SK-N-SH (cell line): ENCODE results near the gene COCH. TPM values are rescaled to one million over a fixed set of nuclear protein-coding genes. Genes with fewer than 3 reads are reported as not detected.
"Not testable (repeated sequence)": the region's sequence is repeated elsewhere in the genome, so short reads cannot be mapped to it uniquely, and the experiment has no call there.

Experiments used
- CTCF ChIA-PET: fragments of 300-600, 350-600 bp; formaldehyde crosslinking; extraction: SDS; loops from one replicate; lab custom pipeline; 2021; lab: Yijun Ruan, JAX
- POLR2A ChIA-PET: fragments of 350-600 bp; sonication (Branson Sonifier 250); formaldehyde crosslinking; extraction: SDS; loops from one replicate; lab custom pipeline; 2020; ENCODE audit warnings: antibody characterized with exemption, inconsistent platforms; lab: Yijun Ruan, JAX
- DNase-seq: peaks from one replicate; pipeline ENCODE4 v3.0.0; 2012
- H2AFZ ChIP-seq: fragments of 200-600 bp; sonication (generic); 2 replicates; pipeline ENCODE4 v1.8.1; 2016; ENCODE audit warnings: antibody characterized with exemption, mild to moderate bottlenecking, low read depth
- H3F3A ChIP-seq: fragments of 200-600 bp; sonication (generic); replicated peaks from 2 replicates; pipeline ENCODE3; 2016; ENCODE audit warnings: antibody characterized with exemption, mild to moderate bottlenecking; ENCODE audit not compliant: insufficient read depth
- H3K27ac ChIP-seq, 2 experiments: fragments of 200-500 bp in 1 of 2; fragments of 200-600 bp in 1 of 2; sonication (Bioruptor generic) in 1 of 2; sonication (generic), shearing (Covaris generic) in 1 of 2; 2 replicates each; pipeline versions ENCODE4 v1.5.1 to v1.6.1; 2014 to 2016; ENCODE audit warnings: low read depth in 2 of 2, inconsistent platforms in 1 of 2, low read length in 1 of 2, mild to moderate bottlenecking in 1 of 2, mixed read lengths in 1 of 2
- H3K27me3 ChIP-seq: fragments of 200-600 bp; sonication (generic), shearing (Covaris generic); 2 replicates; pipeline ENCODE4 v1.6.1; 2016; ENCODE audit warnings: mixed run types; ENCODE audit not compliant: insufficient read depth
- H3K36me3 ChIP-seq, 2 experiments: fragments of 200-500 bp in 1 of 2; fragments of 200-600 bp in 1 of 2; sonication (Bioruptor generic) in 1 of 2; sonication (generic) in 1 of 2; replicated peaks in 1 of 2; 2 replicates each; pipeline versions ENCODE3 to v1.5.1; 2014 to 2016; ENCODE audit warnings: low read length in 1 of 2, mild to moderate bottlenecking in 1 of 2; ENCODE audit not compliant: insufficient read depth in 2 of 2, control insufficient read depth in 1 of 2
- H3K4me1 ChIP-seq, 2 experiments: fragments of 200-500 bp in 1 of 2; fragments of 200-600 bp in 1 of 2; sonication (Bioruptor generic) in 1 of 2; sonication (generic), shearing (Covaris generic) in 1 of 2; 2 replicates each; pipeline versions ENCODE4 v1.5.1 to v1.6.1; 2014 to 2016; ENCODE audit warnings: low read depth in 1 of 2, low read length in 1 of 2, mixed run types in 1 of 2; ENCODE audit not compliant: insufficient read depth in 2 of 2, control insufficient read depth in 1 of 2
- H3K4me2 ChIP-seq: fragments of 200-600 bp; sonication (generic), shearing (Covaris generic); 2 replicates; pipeline ENCODE4 v1.6.1; 2017; ENCODE audit warnings: mixed run types
- H3K4me3 ChIP-seq, 2 experiments: fragments of 200-500 bp in 1 of 2; fragments of 200-600 bp in 1 of 2; sonication (Bioruptor generic) in 1 of 2; sonication (generic), shearing (Covaris generic) in 1 of 2; 2 replicates each; pipeline versions ENCODE4 v1.5.1 to v1.8.1; 2014 to 2016; ENCODE audit warnings: low read depth in 2 of 2, inconsistent platforms in 1 of 2, low read length in 1 of 2, mild to moderate bottlenecking in 1 of 2, mixed read lengths in 1 of 2, moderate library complexity in 1 of 2
- H3K79me2 ChIP-seq: fragments of 200-600 bp; sonication (generic); 2 replicates; pipeline ENCODE4 v1.8.1; 2017; ENCODE audit warnings: mild to moderate bottlenecking; ENCODE audit not compliant: insufficient read depth
- H3K9ac ChIP-seq: fragments of 200-600 bp; sonication (generic); 2 replicates; pipeline ENCODE4 v1.6.1; 2017; ENCODE audit warnings: mixed run types
- H3K9me2 ChIP-seq: fragments of 200-600 bp; sonication (generic); 2 replicates; pipeline ENCODE4 v1.6.1; 2017; ENCODE audit warnings: mixed run types
- H3K9me3 ChIP-seq: fragments of 200-600 bp; sonication (generic); 2 replicates; pipeline ENCODE4 v1.6.1; 2017; ENCODE audit warnings: mixed run types, mild to moderate bottlenecking, moderate library complexity
- H4K20me1 ChIP-seq: fragments of 200-600 bp; sonication (generic); 2 replicates; pipeline ENCODE4 v1.6.1; 2017; ENCODE audit warnings: mild to moderate bottlenecking, mixed run types; ENCODE audit not compliant: insufficient read depth
- ELF1 ChIP-seq: IDR thresholded peaks from 2 replicates; pipeline ENCODE4 v1.4.0; 2012
- FOXJ3 ChIP-seq: sonication (generic); formaldehyde crosslinking; IDR thresholded peaks from 2 replicates; pipeline ENCODE4 v1.5.1; 2020; ENCODE audit warnings: mild to moderate bottlenecking, missing genetic modification reagents
- FOXM1 ChIP-seq: IDR thresholded peaks from 2 replicates; pipeline ENCODE4 v1.4.0; 2012; ENCODE audit warnings: low read depth, mild to moderate bottlenecking
- GABPA ChIP-seq: IDR thresholded peaks from 2 replicates; pipeline ENCODE4 v1.4.0; 2012; ENCODE audit warnings: low read depth, mild to moderate bottlenecking
- GATA2 ChIP-seq: sonication (generic); formaldehyde crosslinking; IDR thresholded peaks from 2 replicates; pipeline ENCODE4 v1.5.0; 2020; ENCODE audit warnings: mild to moderate bottlenecking, missing genetic modification reagents
- JUND ChIP-seq: IDR thresholded peaks from 2 replicates; pipeline ENCODE4 v1.4.0; 2012
- MEF2A ChIP-seq: IDR thresholded peaks from 2 replicates; pipeline ENCODE4 v1.4.0; 2012; ENCODE audit warnings: low read depth, borderline replicate concordance
- MXI1 ChIP-seq: IDR thresholded peaks from 2 replicates; pipeline ENCODE4 v1.6.1; 2012; ENCODE audit warnings: mild to moderate bottlenecking, low read depth, low read length, improper control_type of control experiment
- NFIC ChIP-seq: IDR thresholded peaks from 2 replicates; pipeline ENCODE4 v1.4.0; 2012; ENCODE audit warnings: borderline replicate concordance
- RAD21 ChIP-seq: IDR thresholded peaks from 2 replicates; pipeline ENCODE4 v1.6.1; 2012; ENCODE audit warnings: mild to moderate bottlenecking, low read length
- RCOR1 ChIP-seq: fragments of 150-350 bp; IDR thresholded peaks from 2 replicates; pipeline ENCODE4 v1.6.1; 2017; ENCODE audit warnings: antibody characterized with exemption, low read length
- RXRA ChIP-seq: IDR thresholded peaks from 2 replicates; pipeline ENCODE4 v1.4.0; 2012; ENCODE audit warnings: low read depth, mild to moderate bottlenecking, borderline replicate concordance
- SMC3 ChIP-seq: IDR thresholded peaks from 2 replicates; pipeline ENCODE4 v1.6.1; 2012; ENCODE audit warnings: low read depth, low read length, improper control_type of control experiment
- TAF1 ChIP-seq: IDR thresholded peaks from 2 replicates; pipeline ENCODE4 v1.6.1; 2012; ENCODE audit warnings: low read depth, mild to moderate bottlenecking, low read length, moderate library complexity, borderline replicate concordance
- TCF12 ChIP-seq: IDR thresholded peaks from 2 replicates; pipeline ENCODE4 v1.4.0; 2012
- TEAD4 ChIP-seq: IDR thresholded peaks from 2 replicates; pipeline ENCODE4 v1.4.0; 2012; ENCODE audit warnings: mild to moderate bottlenecking, borderline replicate concordance; ENCODE audit not compliant: insufficient read depth
- WGBS: methylation state at CpG from one replicate; pipeline ENCODE4 v1.1.6; 2017; ENCODE audit warnings: low lambda C conversion rate; 5-methylcytosine and 5-hydroxymethylcytosine counted together
- polyA plus RNA-seq, 3 experiments: library from polyadenylated mRNA; depleted of rRNA; stranded (reverse); fragments of >200 nt; gene quantifications; 2 replicates each; pipeline ENCODE4 v1.2.3, GENCODE V29; 2012
- TF ChIP-seq, protein P1 (sequence below): fragments of 150-350 bp; IDR thresholded peaks from 2 replicates; pipeline ENCODE4 v1.6.1; 2017; ENCODE audit warnings: antibody characterized with exemption, low read length, low read depth, borderline replicate concordance
- TF ChIP-seq, protein P2 (sequence below): fragments of 150-350 bp; IDR thresholded peaks from 2 replicates; pipeline ENCODE4 v1.6.1; 2016; ENCODE audit warnings: mild to moderate bottlenecking, low read depth, low read length
- TF ChIP-seq, protein P3 (sequence below): IDR thresholded peaks from 2 replicates; pipeline ENCODE4 v1.4.0; 2012; ENCODE audit warnings: low read depth, borderline replicate concordance

Gene COCH
- polyA plus RNA-seq, 1 of the 3 experiments (the other 2 are of a cell fraction), result 9.3 TPM

DNA sequence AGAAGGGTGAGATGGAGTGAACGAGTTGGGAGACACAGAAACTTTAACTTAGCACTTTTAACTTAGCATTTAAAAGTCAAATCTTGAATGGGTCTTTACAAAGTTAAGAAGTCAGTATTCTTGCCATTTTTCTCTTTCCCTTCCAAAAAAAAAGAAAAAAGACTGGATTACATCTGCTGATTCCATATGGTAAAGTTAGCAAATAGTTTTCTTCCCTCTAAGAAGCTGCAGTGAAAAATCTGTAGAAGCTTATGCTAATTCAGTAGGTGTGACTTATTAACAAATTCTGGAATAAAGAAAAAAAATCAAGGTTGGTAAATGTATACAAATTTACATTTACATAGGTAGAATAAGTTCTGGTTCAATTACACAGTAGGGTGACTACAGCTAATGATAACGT lies 50.9 kb downstream of the COCH start:
- ChIA-PET POLR2A (no interaction called here), CTCF (interaction anchor here (0.7 to 2.0 kb wide), 3 partner anchors 18 to 248 kb away, joined by 3 to 5 read pairs (median 4); no protein-coding TSS in a partner anchor)
- 95% methylated on average over 2 of the region's 2 CpGs for WGBS
- no peaks in the 10 kb centered on the region for H3K9me3 ChIP-seq
- no peak overlapping the region for H3K9ac ChIP-seq
- H3K27me3 ChIP-seq, result no peaks in the 10 kb centered on the region
- H2AFZ ChIP-seq, result no peak overlapping the region
- H3K4me3 ChIP-seq, result no peak overlapping the region
- no peak overlapping the region for H3K27ac ChIP-seq
- H3K4me2 ChIP-seq, result no peak overlapping the region
- H3K9me2 ChIP-seq, result peaks cover under 1% of the 10 kb centered on the region; the same call in 1 of the 2 replicates
- no peak for DNase-seq
- TF ChIP-seq, protein P1, sequence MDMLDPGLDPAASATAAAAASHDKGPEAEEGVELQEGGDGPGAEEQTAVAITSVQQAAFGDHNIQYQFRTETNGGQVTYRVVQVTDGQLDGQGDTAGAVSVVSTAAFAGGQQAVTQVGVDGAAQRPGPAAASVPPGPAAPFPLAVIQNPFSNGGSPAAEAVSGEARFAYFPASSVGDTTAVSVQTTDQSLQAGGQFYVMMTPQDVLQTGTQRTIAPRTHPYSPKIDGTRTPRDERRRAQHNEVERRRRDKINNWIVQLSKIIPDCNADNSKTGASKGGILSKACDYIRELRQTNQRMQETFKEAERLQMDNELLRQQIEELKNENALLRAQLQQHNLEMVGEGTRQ, result no peak
- TF ChIP-seq FOXM1, result no peak
- TF ChIP-seq TEAD4, result no peak
- no peak for TF ChIP-seq FOXJ3 (CRISPR knock-in tag)
- no peak for TF ChIP-seq RXRA
- no peak for TF ChIP-seq NFIC
- TF ChIP-seq MXI1, result no peak
- no peak for TF ChIP-seq TCF12
- no peak for TF ChIP-seq GABPA
- no peak for TF ChIP-seq RAD21
- TF ChIP-seq GATA2 (CRISPR knock-in tag), result no peak
- TF ChIP-seq, protein P2, sequence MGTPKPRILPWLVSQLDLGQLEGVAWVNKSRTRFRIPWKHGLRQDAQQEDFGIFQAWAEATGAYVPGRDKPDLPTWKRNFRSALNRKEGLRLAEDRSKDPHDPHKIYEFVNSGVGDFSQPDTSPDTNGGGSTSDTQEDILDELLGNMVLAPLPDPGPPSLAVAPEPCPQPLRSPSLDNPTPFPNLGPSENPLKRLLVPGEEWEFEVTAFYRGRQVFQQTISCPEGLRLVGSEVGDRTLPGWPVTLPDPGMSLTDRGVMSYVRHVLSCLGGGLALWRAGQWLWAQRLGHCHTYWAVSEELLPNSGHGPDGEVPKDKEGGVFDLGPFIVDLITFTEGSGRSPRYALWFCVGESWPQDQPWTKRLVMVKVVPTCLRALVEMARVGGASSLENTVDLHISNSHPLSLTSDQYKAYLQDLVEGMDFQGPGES, result no peak
- TF ChIP-seq RCOR1, result no peak
- TF ChIP-seq, all 33 proteins: peak for 0
- Histone ChIP-seq H4K20me1 (peaks cover 2% of the 10 kb centered on the region; the same call in 1 of the 2 replicates), H3K36me3 (peaks cover 12 to 29% of the 10 kb centered on the region in 2 experiments), H3K79me2 (peaks cover 14% of the 10 kb centered on the region; the same call in 1 of the 2 replicates), H3F3A (peaks cover 6% of the 10 kb centered on the region), H3K4me1 (peaks cover 4 to 19% of the 10 kb centered on the region in 2 experiments; a peak in 2 of 4 replicates)

DNA sequence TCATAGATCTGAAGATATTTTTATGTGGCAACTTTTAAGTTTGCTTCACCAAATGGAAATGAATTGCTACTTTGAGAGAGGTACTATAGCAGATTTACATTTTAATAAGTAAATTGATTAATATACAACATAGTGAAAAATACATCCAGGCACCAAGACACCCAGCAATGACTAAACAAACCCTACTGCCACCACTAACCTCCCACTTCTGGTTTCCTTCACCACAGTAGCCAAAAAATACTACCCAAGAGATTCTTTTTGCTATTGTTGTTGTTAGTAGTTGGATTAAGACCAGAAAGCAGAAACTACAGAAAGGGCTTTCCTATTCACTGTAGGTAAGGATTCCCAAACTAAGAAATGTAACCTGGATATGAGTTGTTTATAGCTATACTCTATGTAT lies 54.1 kb downstream of the COCH start:
- CTCF ChIA-PET, result no interaction called here
- Histone ChIP-seq H4K20me1 (peaks cover 7% of the 10 kb centered on the region; the same call in 1 of the 2 replicates), H3K4me3 (no peak overlapping the region), H3K4me1 (peaks cover 2 to 13% of the 10 kb centered on the region in 2 experiments; a peak in 3 of 4 replicates), H3K9me2 (peaks cover 5% of the 10 kb centered on the region; the same call in 1 of the 2 replicates), H3F3A (peaks cover 19% of the 10 kb centered on the region), H3K27me3 (no peaks in the 10 kb centered on the region), H2AFZ (no peak overlapping the region), H3K27ac (no peak overlapping the region), H3K4me2 (no peak overlapping the region), H3K9me3 (no peaks in the 10 kb centered on the region), H3K9ac (no peak overlapping the region), H3K36me3 (peaks cover 5 to 28% of the 10 kb centered on the region in 2 experiments), H3K79me2 (peaks cover 13% of the 10 kb centered on the region)
- TF ChIP-seq JUND (no peak), FOXM1 (no peak), TAF1 (no peak), SMC3 (no peak), TEAD4 (no peak), GATA2 (CRISPR knock-in tag) (no peak), MEF2A (no peak), FOXJ3 (CRISPR knock-in tag) (no peak), ELF1 (no peak)
- TF ChIP-seq, protein P3, sequence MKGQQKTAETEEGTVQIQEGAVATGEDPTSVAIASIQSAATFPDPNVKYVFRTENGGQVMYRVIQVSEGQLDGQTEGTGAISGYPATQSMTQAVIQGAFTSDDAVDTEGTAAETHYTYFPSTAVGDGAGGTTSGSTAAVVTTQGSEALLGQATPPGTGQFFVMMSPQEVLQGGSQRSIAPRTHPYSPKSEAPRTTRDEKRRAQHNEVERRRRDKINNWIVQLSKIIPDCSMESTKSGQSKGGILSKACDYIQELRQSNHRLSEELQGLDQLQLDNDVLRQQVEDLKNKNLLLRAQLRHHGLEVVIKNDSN, result no peak
- TF ChIP-seq, protein P1, result no peak
- POLR2A ChIA-PET, result no interaction called here
- DNase-seq, result no peak

DNA sequence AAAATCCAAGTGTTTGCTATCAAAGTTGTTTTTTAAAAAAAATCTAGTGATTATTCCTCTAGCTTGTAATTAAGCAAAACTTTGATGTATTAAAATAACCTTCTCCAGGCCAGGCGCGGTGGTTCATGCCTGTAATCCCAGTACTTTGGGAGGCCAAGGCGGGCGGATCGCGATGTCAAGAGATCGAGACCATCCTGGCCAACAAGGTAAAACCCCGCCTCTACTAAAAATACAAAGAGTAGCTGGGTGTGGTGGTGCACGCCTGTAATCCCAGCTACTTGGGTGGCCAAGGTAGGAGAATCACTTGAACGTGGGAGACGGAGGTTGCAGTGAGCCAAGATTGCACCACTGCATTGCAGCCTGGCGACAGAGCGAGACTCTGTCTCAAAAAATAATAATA lies 59.6 kb downstream of the COCH start:
- H3K27ac ChIP-seq, H3K4me1 ChIP-seq, H3K9ac ChIP-seq, DNase-seq, H3K27me3 ChIP-seq, H2AFZ ChIP-seq, H3K9me2 ChIP-seq, POLR2A ChIA-PET, H3K4me3 ChIP-seq, CTCF ChIA-PET, H3K4me2 ChIP-seq, H4K20me1 ChIP-seq, H3K9me3 ChIP-seq: not testable (repeated sequence)
- WGBS, result over 99% methylated on average over 13 of the region's 13 CpGs
- Histone ChIP-seq H3F3A (peaks cover 24% of the 10 kb centered on the region), H3K36me3 (peaks cover 31 to 59% of the 10 kb centered on the region in 2 experiments), H3K79me2 (peaks cover 31% of the 10 kb centered on the region)
